Astrocyte (in vitro differentiated cells and primary cell): Measurements from ENCODE around the gene SRGAP1. TPM values are rescaled to one million over a fixed set of nuclear protein-coding genes. Genes with fewer than 3 reads are reported as not detected.
A peak's percentile ranks its signal among the peaks of the same experiment; 100 is the strongest.

Source experiments
- DNase-seq: peaks from one replicate; pipeline ENCODE4 v3.0.0-alpha.2; 2010; ENCODE audit warnings: low read depth
- FAIRE-seq: peaks from 2 replicates; lab custom pipeline; 2011; peaks lifted over from hg19 to GRCh38; lab: Jason Lieb, UNC
- H2AFZ ChIP-seq: 2 replicates; pipeline ENCODE4 v1.6.0; 2012; ENCODE audit warnings: low read depth, low read length, inconsistent platforms
- H3K27ac ChIP-seq: 2 replicates; pipeline ENCODE4 v1.5.1; 2011; ENCODE audit warnings: low read depth, low read length, inconsistent platforms
- H3K27me3 ChIP-seq: 2 replicates; pipeline ENCODE4 v1.6.0; 2011; ENCODE audit warnings: low read length, inconsistent platforms; ENCODE audit not compliant: insufficient read depth
- H3K36me3 ChIP-seq: 2 replicates; pipeline ENCODE4 v1.5.1; 2011; ENCODE audit warnings: low read length, inconsistent platforms; ENCODE audit not compliant: insufficient read depth
- H3K4me1 ChIP-seq: 2 replicates; pipeline ENCODE4 v1.5.1; 2011; ENCODE audit warnings: low read length, inconsistent platforms; ENCODE audit not compliant: insufficient read depth
- H3K4me2 ChIP-seq: 2 replicates; pipeline ENCODE4 v1.6.0; 2012; ENCODE audit warnings: low read length, inconsistent platforms
- H3K4me3 ChIP-seq: 2 replicates; pipeline ENCODE4 v1.5.1; 2011; ENCODE audit warnings: low read depth, mild to moderate bottlenecking, low read length, inconsistent platforms; ENCODE audit not compliant: insufficient read depth
- H3K79me2 ChIP-seq: 2 replicates; pipeline ENCODE4 v1.6.0; 2012; ENCODE audit warnings: mild to moderate bottlenecking, low read length, inconsistent platforms; ENCODE audit not compliant: insufficient read depth
- H3K9ac ChIP-seq: 2 replicates; pipeline ENCODE4 v1.6.0; 2012; ENCODE audit warnings: mild to moderate bottlenecking, low read length, inconsistent platforms
- H3K9me3 ChIP-seq: 2 replicates; pipeline ENCODE4 v1.5.1; 2012; ENCODE audit warnings: low read depth, mild to moderate bottlenecking, low read length, inconsistent platforms; ENCODE audit not compliant: insufficient read depth
- H4K20me1 ChIP-seq: 2 replicates; pipeline ENCODE4 v1.6.0; 2012; ENCODE audit warnings: low read length, inconsistent platforms; ENCODE audit not compliant: insufficient read depth
- H3K27ac Mint-ChIP-seq: one replicate; pipeline ENCODE4 v1.8.0; 2021; ENCODE audit warnings: mild to moderate bottlenecking, mixed read lengths; ENCODE audit not compliant: unreplicated experiment
- H3K27me3 Mint-ChIP-seq: one replicate; pipeline ENCODE4 v1.8.0; 2021; ENCODE audit warnings: low read depth, mixed read lengths; ENCODE audit not compliant: unreplicated experiment
- H3K36me3 Mint-ChIP-seq: one replicate; pipeline ENCODE4 v1.8.0; 2021; ENCODE audit warnings: low read depth, mixed read lengths; ENCODE audit not compliant: unreplicated experiment
- H3K4me1 Mint-ChIP-seq: one replicate; pipeline ENCODE4 v1.8.0; 2021; ENCODE audit warnings: low read depth, mixed read lengths; ENCODE audit not compliant: unreplicated experiment
- H3K4me3 Mint-ChIP-seq: one replicate; pipeline ENCODE4 v1.8.0; 2021; ENCODE audit warnings: mild to moderate bottlenecking, moderate library complexity, mixed read lengths; ENCODE audit not compliant: unreplicated experiment
- H3K9me3 Mint-ChIP-seq: one replicate; pipeline ENCODE4 v1.8.0; 2021; ENCODE audit warnings: mild to moderate bottlenecking, mixed read lengths; ENCODE audit not compliant: unreplicated experiment
- EZH2 ChIP-seq: IDR thresholded peaks from 2 replicates; pipeline ENCODE4 v1.6.1; 2012; ENCODE audit warnings: mild to moderate bottlenecking, low read length, inconsistent platforms; ENCODE audit not compliant: insufficient read depth
- total RNA-seq: library from RNA; stranded (reverse); gene quantifications from 2 replicates; pipeline ENCODE4 v1.2.1, GENCODE V29; 2021
- TF ChIP-seq, protein P1 (sequence below): IDR thresholded peaks from 2 replicates; pipeline ENCODE4 v1.5.1; 2011; ENCODE audit warnings: low read depth, mild to moderate bottlenecking, inconsistent platforms, low read length, moderate library complexity; ENCODE audit not compliant: insufficient read depth

The SRGAP1 gene
- total RNA-seq, 1 donor from 2014 or later: 15.2 TPM

DNA sequence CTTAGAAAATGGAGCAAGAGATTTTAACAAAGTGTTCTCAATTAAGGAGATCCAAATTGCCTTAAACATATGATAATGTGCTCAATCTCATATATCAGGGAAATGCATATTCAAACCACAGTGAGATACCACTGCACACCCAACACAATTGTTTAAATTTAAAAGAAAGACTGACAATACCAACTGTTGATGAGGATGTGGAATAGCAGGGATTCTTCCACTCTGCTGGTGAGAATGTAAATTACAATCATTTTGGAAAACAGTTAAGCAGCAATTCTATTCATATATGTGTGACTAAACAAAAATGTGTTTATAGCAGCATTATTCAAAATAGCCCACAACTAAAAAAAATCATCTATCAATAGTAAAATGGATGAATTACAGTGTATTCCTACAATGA is 233.4 kb downstream of the SRGAP1 start:
- no peaks in the 10 kb centered on the region for H3K79me2 ChIP-seq
- FAIRE-seq: peak; percentile 78

GRCh38 chr12:64080319-64081007 is 236.0 kb downstream of the SRGAP1 start:
- H3K4me1 Mint-ChIP-seq: no peaks in the 10 kb centered on the region
- H3K36me3 Mint-ChIP-seq: no peaks in the 10 kb centered on the region
- Histone ChIP-seq H3K4me1 (peaks cover 9% of the 10 kb centered on the region), H3K9me3 (no peaks in the 10 kb centered on the region), H3K27ac (no peak overlapping the region), H4K20me1 (no peaks in the 10 kb centered on the region), H3K4me2 (no peak overlapping the region), H2AFZ (no peak overlapping the region), H3K27me3 (no peaks in the 10 kb centered on the region), H3K79me2 (no peaks in the 10 kb centered on the region), H3K4me3 (no peak overlapping the region), H3K36me3 (no peaks in the 10 kb centered on the region), H3K9ac (no peak overlapping the region)
- no peak for DNase-seq
- no peak overlapping the region for H3K27ac Mint-ChIP-seq
- TF ChIP-seq, protein P1, sequence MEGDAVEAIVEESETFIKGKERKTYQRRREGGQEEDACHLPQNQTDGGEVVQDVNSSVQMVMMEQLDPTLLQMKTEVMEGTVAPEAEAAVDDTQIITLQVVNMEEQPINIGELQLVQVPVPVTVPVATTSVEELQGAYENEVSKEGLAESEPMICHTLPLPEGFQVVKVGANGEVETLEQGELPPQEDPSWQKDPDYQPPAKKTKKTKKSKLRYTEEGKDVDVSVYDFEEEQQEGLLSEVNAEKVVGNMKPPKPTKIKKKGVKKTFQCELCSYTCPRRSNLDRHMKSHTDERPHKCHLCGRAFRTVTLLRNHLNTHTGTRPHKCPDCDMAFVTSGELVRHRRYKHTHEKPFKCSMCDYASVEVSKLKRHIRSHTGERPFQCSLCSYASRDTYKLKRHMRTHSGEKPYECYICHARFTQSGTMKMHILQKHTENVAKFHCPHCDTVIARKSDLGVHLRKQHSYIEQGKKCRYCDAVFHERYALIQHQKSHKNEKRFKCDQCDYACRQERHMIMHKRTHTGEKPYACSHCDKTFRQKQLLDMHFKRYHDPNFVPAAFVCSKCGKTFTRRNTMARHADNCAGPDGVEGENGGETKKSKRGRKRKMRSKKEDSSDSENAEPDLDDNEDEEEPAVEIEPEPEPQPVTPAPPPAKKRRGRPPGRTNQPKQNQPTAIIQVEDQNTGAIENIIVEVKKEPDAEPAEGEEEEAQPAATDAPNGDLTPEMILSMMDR: no peak
- no peak for TF ChIP-seq EZH2
- no peak overlapping the region for H3K4me3 Mint-ChIP-seq
- no peaks in the 10 kb centered on the region for H3K27me3 Mint-ChIP-seq
- H3K9me3 Mint-ChIP-seq: no peaks in the 10 kb centered on the region
- FAIRE-seq: no peak

More for the DNA sequence above, 233.4 kb downstream of the SRGAP1 start:
- H4K20me1 ChIP-seq: no peaks in the 10 kb centered on the region
- H3K27me3 ChIP-seq: no peaks in the 10 kb centered on the region
- H3K36me3 ChIP-seq: no peaks in the 10 kb centered on the region
- no peak overlapping the region for H3K4me2 ChIP-seq
- no peak for DNase-seq
- no peak overlapping the region for H2AFZ ChIP-seq
- Mint-ChIP-seq H3K27me3 (no peaks in the 10 kb centered on the region), H3K36me3 (peaks cover 3% of the 10 kb centered on the region), H3K4me1 (no peaks in the 10 kb centered on the region), H3K4me3 (no peak overlapping the region), H3K27ac (no peak overlapping the region), H3K9me3 (no peaks in the 10 kb centered on the region)
- no peaks in the 10 kb centered on the region for H3K9me3 ChIP-seq
- H3K4me1 ChIP-seq: no peaks in the 10 kb centered on the region
- no peak overlapping the region for H3K4me3 ChIP-seq
- no peak overlapping the region for H3K9ac ChIP-seq
- no peak overlapping the region for H3K27ac ChIP-seq
- TF ChIP-seq, protein P1: peak; percentile 32
- no peak for TF ChIP-seq EZH2

DNA sequence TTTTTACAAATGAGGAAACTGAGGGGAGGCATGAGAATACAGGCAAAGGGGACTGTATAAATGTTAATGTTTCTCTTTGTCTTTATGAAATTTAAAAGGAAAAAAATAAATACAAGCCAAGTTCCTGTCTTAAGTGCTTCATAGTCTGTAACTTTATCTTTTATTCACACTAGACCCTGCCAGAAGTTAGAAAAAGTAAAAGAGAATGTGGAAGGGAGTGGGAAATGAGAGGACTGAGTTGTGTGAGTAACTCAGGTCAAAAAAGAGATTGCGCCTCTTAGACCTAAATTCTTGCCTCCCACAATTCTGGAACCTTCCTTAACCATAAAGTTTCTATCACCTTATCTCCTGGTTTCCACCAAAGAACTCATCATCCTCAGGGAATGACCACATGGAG is 236.5 kb downstream of the SRGAP1 start:
- Histone ChIP-seq H3K9ac (no peak overlapping the region), H3K27ac (no peak overlapping the region), H3K36me3 (no peaks in the 10 kb centered on the region), H3K79me2 (no peaks in the 10 kb centered on the region), H4K20me1 (no peaks in the 10 kb centered on the region), H3K4me3 (no peak overlapping the region), H2AFZ (no peak overlapping the region), H3K27me3 (no peaks in the 10 kb centered on the region), H3K4me2 (no peak overlapping the region), H3K9me3 (no peaks in the 10 kb centered on the region), H3K4me1 (peaks cover 9% of the 10 kb centered on the region)
- H3K27ac Mint-ChIP-seq: no peak overlapping the region
- FAIRE-seq (no peak), DNase-seq (peak; percentile 29)
- H3K4me3 Mint-ChIP-seq: no peak overlapping the region
- no peaks in the 10 kb centered on the region for H3K36me3 Mint-ChIP-seq
- H3K9me3 Mint-ChIP-seq: no peaks in the 10 kb centered on the region
- TF ChIP-seq EZH2: no peak
- TF ChIP-seq, protein P1: no peak
- no peaks in the 10 kb centered on the region for H3K27me3 Mint-ChIP-seq
- no peaks in the 10 kb centered on the region for H3K4me1 Mint-ChIP-seq
